RWPE1 (cell line): ENCODE measurements around the gene TOPORS.
A peak's percentile ranks its signal among the peaks of the same experiment; 100 is the strongest.

ENCODE experiments used
- CTCF ChIA-PET: fragments of 350-600 bp; sonication (Branson Sonifier 250); formaldehyde crosslinking; extraction: SDS; loops from one replicate; lab custom pipeline; 2021; lab: Yijun Ruan, JAX
- POLR2A ChIA-PET: fragments of 400-600 bp; formaldehyde crosslinking; extraction: SDS; loops from one replicate; lab custom pipeline; 2020; ENCODE audit warnings: antibody characterized with exemption; ENCODE audit not compliant: low non-redundant PET; lab: Yijun Ruan, JAX
- DNase-seq: peaks from one replicate; pipeline ENCODE4 v3.0.0; 2012; ENCODE audit warnings: low spot score
- H3K27ac ChIP-seq: fragments of 450-650 bp; 2 replicates; pipeline ENCODE4 v1.5.1; 2017
- TF ChIP-seq, protein P1 (sequence below): fragments of 450-650 bp; conservative IDR thresholded peaks from 2 replicates; pipeline ENCODE4 v1.5.1; 2017; ENCODE audit warnings: low read depth, mild to moderate bottlenecking

TOPORS gene

DNA sequence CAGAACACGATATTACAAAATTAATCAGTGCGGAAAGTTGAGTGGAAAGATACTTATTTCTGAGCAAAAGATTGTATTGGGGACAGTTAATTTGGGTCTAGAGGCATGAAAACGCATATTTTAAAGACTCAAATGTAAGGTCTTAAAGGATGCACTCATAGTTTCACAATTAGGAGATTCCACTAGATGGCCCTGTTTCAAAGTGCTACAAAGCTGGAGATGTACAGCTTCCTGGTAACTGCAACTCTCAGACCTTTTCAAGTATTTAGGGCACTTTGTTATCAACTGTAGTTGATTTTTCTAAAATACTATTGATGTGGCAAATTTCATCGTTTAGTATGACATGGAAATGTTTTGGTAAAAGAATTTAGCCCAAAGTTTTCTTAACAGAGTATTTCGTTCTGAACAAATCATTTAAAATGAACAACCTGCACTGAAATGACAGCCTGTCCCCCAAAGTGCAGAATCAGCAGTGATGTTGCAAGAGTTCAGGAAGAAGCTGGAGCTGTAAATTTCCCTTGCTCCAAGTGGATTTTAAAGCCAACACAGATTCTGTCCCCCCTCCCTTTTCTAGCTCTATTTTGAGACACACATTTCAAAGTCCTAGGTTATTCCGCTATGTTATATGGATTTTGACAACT, 36.8 kb upstream of the TOPORS start:
- ChIA-PET POLR2A (no interaction called here), CTCF (interaction anchor here (0.6 to 2.7 kb wide), 10 partner anchors 10 to 391 kb away, joined by 3 to 17 read pairs (median 4); no protein-coding TSS in a partner anchor)
- peak; percentile 59 for DNase-seq
- H3K27ac ChIP-seq = no peak overlapping the region
- TF ChIP-seq, protein P1, sequence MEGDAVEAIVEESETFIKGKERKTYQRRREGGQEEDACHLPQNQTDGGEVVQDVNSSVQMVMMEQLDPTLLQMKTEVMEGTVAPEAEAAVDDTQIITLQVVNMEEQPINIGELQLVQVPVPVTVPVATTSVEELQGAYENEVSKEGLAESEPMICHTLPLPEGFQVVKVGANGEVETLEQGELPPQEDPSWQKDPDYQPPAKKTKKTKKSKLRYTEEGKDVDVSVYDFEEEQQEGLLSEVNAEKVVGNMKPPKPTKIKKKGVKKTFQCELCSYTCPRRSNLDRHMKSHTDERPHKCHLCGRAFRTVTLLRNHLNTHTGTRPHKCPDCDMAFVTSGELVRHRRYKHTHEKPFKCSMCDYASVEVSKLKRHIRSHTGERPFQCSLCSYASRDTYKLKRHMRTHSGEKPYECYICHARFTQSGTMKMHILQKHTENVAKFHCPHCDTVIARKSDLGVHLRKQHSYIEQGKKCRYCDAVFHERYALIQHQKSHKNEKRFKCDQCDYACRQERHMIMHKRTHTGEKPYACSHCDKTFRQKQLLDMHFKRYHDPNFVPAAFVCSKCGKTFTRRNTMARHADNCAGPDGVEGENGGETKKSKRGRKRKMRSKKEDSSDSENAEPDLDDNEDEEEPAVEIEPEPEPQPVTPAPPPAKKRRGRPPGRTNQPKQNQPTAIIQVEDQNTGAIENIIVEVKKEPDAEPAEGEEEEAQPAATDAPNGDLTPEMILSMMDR = peak; percentile 83

DNA sequence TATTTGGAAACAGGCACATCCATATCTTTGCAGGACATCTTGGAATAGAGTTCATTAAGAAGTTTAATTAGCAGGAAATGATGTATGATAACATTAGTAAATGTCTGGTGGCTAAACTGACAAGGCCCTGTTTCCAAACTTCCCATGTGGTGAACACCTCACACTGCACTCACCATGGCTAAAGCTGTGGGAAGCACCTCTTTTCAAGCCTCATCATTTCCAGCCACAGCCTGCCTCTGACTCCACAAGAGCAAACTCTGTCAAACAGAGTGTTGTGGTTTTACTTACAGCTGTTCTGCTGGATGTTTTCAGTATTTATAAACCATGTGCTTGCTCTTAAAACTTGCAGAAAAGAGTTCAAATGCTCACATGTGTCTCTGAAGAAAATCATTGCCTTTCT, 35.5 kb upstream of the TOPORS start:
- TF ChIP-seq, protein P1 = no peak
- no peak overlapping the region for H3K27ac ChIP-seq
- ChIA-PET POLR2A (no interaction called here), CTCF (interaction anchor here (0.5 to 2.7 kb wide), 7 partner anchors 8 to 1275 kb away, joined by 3 to 17 read pairs (median 4); no protein-coding TSS in a partner anchor)
- no peak for DNase-seq

DNA sequence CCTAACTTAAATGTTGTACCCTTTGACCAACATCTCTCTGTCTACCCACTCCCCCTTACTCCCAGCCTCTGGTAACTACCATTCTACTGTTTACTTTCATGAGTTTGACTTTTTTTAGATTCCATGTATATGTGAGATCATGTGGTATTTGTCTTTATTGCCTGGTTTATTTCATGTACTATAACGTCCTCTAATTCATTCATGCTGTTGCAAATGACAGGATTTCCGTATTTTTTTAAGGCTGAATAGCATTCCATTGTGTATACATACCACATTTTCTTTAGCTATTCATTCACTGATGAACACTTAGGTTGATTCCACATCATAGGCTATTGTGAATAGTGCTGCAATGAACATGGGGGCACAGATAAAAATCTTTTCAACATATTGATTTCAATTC, 32.4 kb upstream of the TOPORS start:
- ChIA-PET CTCF (no interaction called here), POLR2A (no interaction called here)
- TF ChIP-seq, protein P1 = no peak
- no peak for DNase-seq
- H3K27ac ChIP-seq = no peak overlapping the region

DNA sequence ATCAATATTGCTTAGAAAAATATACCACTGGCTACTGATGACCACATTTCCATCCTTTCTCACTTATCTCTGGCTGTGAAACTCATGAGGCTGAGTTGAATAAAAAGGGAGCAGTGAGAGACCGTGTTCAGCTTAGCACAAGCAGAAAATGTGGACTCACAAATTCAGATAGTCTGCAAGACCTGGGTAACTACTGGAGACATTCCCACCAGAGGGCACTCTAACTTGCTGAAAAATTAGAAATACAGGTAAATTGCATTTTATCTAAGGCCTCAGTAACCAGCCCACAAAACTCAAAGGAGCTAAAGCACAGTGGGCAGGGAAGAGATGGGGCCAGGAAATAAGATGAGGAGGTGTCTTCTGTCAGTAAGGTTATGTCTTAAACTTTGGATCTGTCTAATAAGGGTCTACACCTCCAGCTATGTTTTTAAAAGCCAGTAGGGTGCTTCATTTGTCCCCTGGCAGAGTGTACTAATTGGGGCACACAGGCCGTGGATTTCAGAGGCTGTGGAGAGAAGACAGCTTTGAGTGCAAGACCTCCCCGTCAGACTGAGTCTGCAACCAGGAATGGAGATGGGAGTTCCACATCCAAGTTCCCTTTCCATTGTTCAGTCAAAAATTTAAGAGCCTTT, 29.2 kb upstream of the TOPORS start:
- CTCF ChIA-PET = interaction anchor here (0.5 to 7.9 kb wide), 17 partner anchors 9 to 391 kb away, joined by 3 to 135 read pairs (median 4); partner anchors contain the start of genes ACO1 and NDUFB6
- H3K27ac ChIP-seq = no peak overlapping the region
- POLR2A ChIA-PET = interaction anchor here (0.6 kb wide), 1 partner anchor 23 kb away, joined by 3 read pairs; no protein-coding TSS in a partner anchor
- peak; percentile 53 for DNase-seq
- TF ChIP-seq, protein P1 = peak; percentile 90

DNA sequence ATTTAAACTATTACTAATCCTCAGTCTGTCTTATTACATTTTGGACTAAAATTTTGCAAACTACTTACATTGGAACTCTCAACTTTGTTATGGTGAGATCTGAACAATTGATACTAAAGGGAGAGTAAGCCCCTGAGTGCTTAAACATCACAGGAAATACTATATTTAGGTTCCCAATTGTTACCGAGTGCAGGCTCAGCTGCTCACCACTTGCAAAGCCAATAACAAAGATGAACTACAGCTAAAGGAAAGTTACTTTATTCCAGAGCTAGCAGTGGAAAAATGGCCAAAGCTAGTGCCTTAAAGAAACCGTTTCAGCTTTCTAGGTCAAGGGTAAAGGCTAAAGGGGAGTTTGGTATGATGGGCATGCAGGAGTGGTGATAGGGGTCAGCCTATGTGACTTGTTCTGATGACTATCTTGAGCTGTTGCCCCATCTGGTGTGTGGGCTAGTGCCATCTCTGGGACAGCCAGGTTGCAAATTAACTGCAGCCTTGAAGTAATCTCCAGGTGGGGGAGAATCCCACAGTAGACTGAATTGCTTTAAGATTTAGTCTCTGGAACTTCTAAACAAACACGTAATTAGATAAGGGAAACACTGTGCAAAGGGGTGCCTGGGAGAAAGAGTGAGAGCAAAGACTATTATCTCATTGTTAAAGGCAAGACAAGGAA, 28.4 kb upstream of the TOPORS start:
- H3K27ac ChIP-seq = no peak overlapping the region
- POLR2A ChIA-PET = no interaction called here
- CTCF ChIA-PET = interaction anchor here (0.5 to 7.9 kb wide), 16 partner anchors 8 to 393 kb away, joined by 3 to 135 read pairs (median 4); partner anchors contain the start of gene NDUFB6
- TF ChIP-seq, protein P1 = no peak
- no peak for DNase-seq

DNA sequence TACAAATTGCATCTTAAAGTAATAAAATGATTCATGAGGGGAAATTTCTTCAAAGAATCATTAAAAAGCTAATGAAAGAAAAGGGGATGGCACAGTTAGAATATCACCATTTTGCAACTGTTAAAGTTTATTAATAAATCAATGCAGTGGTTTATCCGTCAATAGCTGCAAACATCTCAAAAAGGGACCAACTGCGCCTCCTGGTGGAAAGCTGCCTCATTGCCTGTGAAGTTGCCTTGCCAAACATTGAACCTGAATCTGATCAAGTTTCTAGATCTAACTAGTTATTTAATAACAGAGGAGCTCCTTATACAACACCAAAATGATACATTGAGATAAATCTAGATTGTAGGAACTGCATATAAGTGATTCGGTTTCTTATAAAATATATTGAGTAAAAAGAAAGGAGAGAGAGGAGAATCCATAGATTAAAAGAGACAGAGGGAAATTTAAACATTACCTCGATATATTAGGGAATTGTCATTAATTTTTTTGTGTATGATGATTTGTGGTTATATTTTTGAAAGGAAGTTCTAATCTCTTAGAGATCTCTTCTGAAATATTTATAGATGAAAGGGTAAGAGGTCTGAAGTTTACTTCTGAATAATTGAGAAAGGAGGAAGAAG, 27.4 kb upstream of the TOPORS start:
- POLR2A ChIA-PET = no interaction called here
- peak; percentile 51 for DNase-seq
- TF ChIP-seq, protein P1 = peak; percentile 99
- CTCF ChIA-PET = interaction anchor here (0.6 to 7.9 kb wide), 17 partner anchors 9 to 425 kb away, joined by 3 to 135 read pairs (median 3); partner anchors contain the start of gene RIGI
- H3K27ac ChIP-seq = no peak overlapping the region
